T-helper 2 cell treated with Interferon-gamma antibody and Interleukin-4, amounts not matched to agents 5 μg/mL and 100 μg/mL, for 36 hours (primary cell): ENCODE measurements around the gene STK11IP.

Source experiments
- DNase-seq: peaks from one replicate; pipeline ENCODE4 v3.0.0; 2021; ENCODE audit warnings: low spot score
- H3K27ac Mint-ChIP-seq: one replicate; pipeline ENCODE4 v1.8.0; 2021; ENCODE audit warnings: mild to moderate bottlenecking, mixed read lengths
- H3K27me3 Mint-ChIP-seq: one replicate; pipeline ENCODE4 v1.8.0; 2021; ENCODE audit warnings: low read depth, mixed read lengths
- H3K36me3 Mint-ChIP-seq: one replicate; pipeline ENCODE4 v1.8.0; 2021; ENCODE audit warnings: low read depth, mixed read lengths
- H3K4me1 Mint-ChIP-seq: one replicate; pipeline ENCODE4 v1.8.0; 2021; ENCODE audit warnings: low read depth, mixed read lengths
- H3K4me3 Mint-ChIP-seq: one replicate; pipeline ENCODE4 v1.8.0; 2022; ENCODE audit warnings: mild to moderate bottlenecking, moderate library complexity, mixed read lengths
- H3K9me3 Mint-ChIP-seq: one replicate; pipeline ENCODE4 v1.8.0; 2021; ENCODE audit warnings: mixed read lengths

STK11IP gene

GRCh38 chr2:219592736-219593135 lies 4.9 kb upstream of the STK11IP start:
- Mint-ChIP-seq H3K27me3 (no peaks in the 10 kb centered on the region), H3K36me3 (no peaks in the 10 kb centered on the region), H3K9me3 (no peaks in the 10 kb centered on the region), H3K4me3 (no peak overlapping the region), H3K4me1 (peaks cover 2% of the 10 kb centered on the region), H3K27ac (no peak overlapping the region)
- DNase-seq: no peak

GRCh38 chr2:219593154-219593553 lies 4.5 kb upstream of the STK11IP start:
- H3K27ac Mint-ChIP-seq: no peak overlapping the region
- peaks cover 2% of the 10 kb centered on the region for H3K4me1 Mint-ChIP-seq
- H3K27me3 Mint-ChIP-seq: no peaks in the 10 kb centered on the region

GRCh38 chr2:219595256-219595655 lies 2.4 kb upstream of the STK11IP start:
- H3K4me3 Mint-ChIP-seq: no peak overlapping the region
- H3K9me3 Mint-ChIP-seq: no peaks in the 10 kb centered on the region

More at GRCh38 chr2:219593154-219593553, 4.5 kb upstream of the STK11IP start:
- no peak overlapping the region for H3K4me3 Mint-ChIP-seq
- H3K9me3 Mint-ChIP-seq: no peaks in the 10 kb centered on the region
- H3K36me3 Mint-ChIP-seq: no peaks in the 10 kb centered on the region
- DNase-seq: no peak

GRCh38 chr2:219596954-219597551 lies 604 bp upstream of the STK11IP start:
- DNase-seq: no peak
- Mint-ChIP-seq H3K4me1 (peaks cover 5% of the 10 kb centered on the region), H3K4me3 (peak overlapping the region; percentile 93), H3K9me3 (no peaks in the 10 kb centered on the region), H3K27me3 (no peaks in the 10 kb centered on the region), H3K27ac (peak overlapping the region; percentile 94), H3K36me3 (peaks cover 5% of the 10 kb centered on the region)

More at GRCh38 chr2:219595256-219595655, 2.4 kb upstream of the STK11IP start:
- H3K4me1 Mint-ChIP-seq: peaks cover 5% of the 10 kb centered on the region
- no peak overlapping the region for H3K27ac Mint-ChIP-seq
- no peaks in the 10 kb centered on the region for H3K36me3 Mint-ChIP-seq
- no peak for DNase-seq
- H3K27me3 Mint-ChIP-seq: no peaks in the 10 kb centered on the region

- no peak for DNase-seq
- H3K4me3 Mint-ChIP-seq: peak overlapping the region; percentile 93
Observed at GRCh38 chr2:219598308-219599078, 836 bp downstream of the STK11IP start.

GRCh38 chr2:219603771-219604170 lies 6.1 kb downstream of the STK11IP start:
- Mint-ChIP-seq H3K4me3 (no peak overlapping the region), H3K9me3 (no peaks in the 10 kb centered on the region), H3K36me3 (peaks cover 18% of the 10 kb centered on the region), H3K27me3 (no peaks in the 10 kb centered on the region), H3K27ac (no peak overlapping the region), H3K4me1 (no peaks in the 10 kb centered on the region)
- no peak for DNase-seq

More at GRCh38 chr2:219598308-219599078, 836 bp downstream of the STK11IP start:
- H3K36me3 Mint-ChIP-seq: peaks cover 6% of the 10 kb centered on the region
- H3K9me3 Mint-ChIP-seq: no peaks in the 10 kb centered on the region
- no peaks in the 10 kb centered on the region for H3K27me3 Mint-ChIP-seq
- H3K4me1 Mint-ChIP-seq: peaks cover 5% of the 10 kb centered on the region
- peak overlapping the region; percentile 94 for H3K27ac Mint-ChIP-seq

GRCh38 chr2:219605607-219605954 lies 7.9 kb downstream of the STK11IP start:
- H3K36me3 Mint-ChIP-seq: peaks cover 18% of the 10 kb centered on the region
- no peak overlapping the region for H3K27ac Mint-ChIP-seq
- no peaks in the 10 kb centered on the region for H3K9me3 Mint-ChIP-seq

GRCh38 chr2:219607931-219608330 lies 10.3 kb downstream of the STK11IP start:
- DNase-seq: no peak
- H3K27me3 Mint-ChIP-seq: no peaks in the 10 kb centered on the region
- H3K4me1 Mint-ChIP-seq: peaks cover 7% of the 10 kb centered on the region
- H3K36me3 Mint-ChIP-seq: peaks cover 23% of the 10 kb centered on the region
- H3K9me3 Mint-ChIP-seq: no peaks in the 10 kb centered on the region
- H3K27ac Mint-ChIP-seq: no peak overlapping the region
- no peak overlapping the region for H3K4me3 Mint-ChIP-seq

More at GRCh38 chr2:219605607-219605954, 7.9 kb downstream of the STK11IP start:
- H3K27me3 Mint-ChIP-seq: no peaks in the 10 kb centered on the region
- no peaks in the 10 kb centered on the region for H3K4me1 Mint-ChIP-seq
- no peak overlapping the region for H3K4me3 Mint-ChIP-seq
- no peak for DNase-seq

- Mint-ChIP-seq H3K27me3 (no peaks in the 10 kb centered on the region), H3K4me3 (no peak overlapping the region), H3K27ac (no peak overlapping the region)
Observed at GRCh38 chr2:219608399-219608964, 10.8 kb downstream of the STK11IP start.

GRCh38 chr2:219609149-219609750 lies 11.6 kb downstream of the STK11IP start:
- H3K36me3 Mint-ChIP-seq: peaks cover 21% of the 10 kb centered on the region

More at GRCh38 chr2:219608399-219608964, 10.8 kb downstream of the STK11IP start:
- H3K4me1 Mint-ChIP-seq: peaks cover 7% of the 10 kb centered on the region
- H3K9me3 Mint-ChIP-seq: no peaks in the 10 kb centered on the region
- no peak for DNase-seq
- H3K36me3 Mint-ChIP-seq: peaks cover 23% of the 10 kb centered on the region

GRCh38 chr2:219611306-219611705 lies 13.6 kb downstream of the STK11IP start:
- Mint-ChIP-seq H3K36me3 (peaks cover 14% of the 10 kb centered on the region), H3K27me3 (no peaks in the 10 kb centered on the region), H3K9me3 (no peaks in the 10 kb centered on the region), H3K4me1 (peaks cover 7% of the 10 kb centered on the region), H3K4me3 (no peak overlapping the region), H3K27ac (peak overlapping the region; percentile 50)
- DNase-seq: no peak

More at GRCh38 chr2:219609149-219609750, 11.6 kb downstream of the STK11IP start:
- Mint-ChIP-seq H3K9me3 (no peaks in the 10 kb centered on the region), H3K27me3 (no peaks in the 10 kb centered on the region), H3K4me3 (no peak overlapping the region), H3K4me1 (peaks cover 7% of the 10 kb centered on the region), H3K27ac (no peak overlapping the region)
- no peak for DNase-seq

GRCh38 chr2:219611866-219612576 lies 14.4 kb downstream of the STK11IP start:
- H3K36me3 Mint-ChIP-seq: peaks cover 14% of the 10 kb centered on the region
- H3K4me3 Mint-ChIP-seq: no peak overlapping the region
- no peaks in the 10 kb centered on the region for H3K27me3 Mint-ChIP-seq
- H3K4me1 Mint-ChIP-seq: peaks cover 7% of the 10 kb centered on the region
- DNase-seq: no peak
- no peaks in the 10 kb centered on the region for H3K9me3 Mint-ChIP-seq
- no peak overlapping the region for H3K27ac Mint-ChIP-seq

GRCh38 chr2:219612577-219613286 lies 15.1 kb downstream of the STK11IP start:
- DNase-seq: no peak
- Mint-ChIP-seq H3K4me1 (peaks cover 7% of the 10 kb centered on the region), H3K36me3 (peaks cover 12% of the 10 kb centered on the region), H3K9me3 (no peaks in the 10 kb centered on the region), H3K4me3 (no peak overlapping the region), H3K27ac (no peak overlapping the region), H3K27me3 (no peaks in the 10 kb centered on the region)
